K562 (cell line): ENCODE measurements around the gene NFKBIB. TPM values are rescaled to one million over a fixed set of nuclear protein-coding genes. Genes with fewer than 3 reads are reported as not detected.
A peak's percentile ranks its signal among the peaks of the same experiment; 100 is the strongest.

Experiments used
- DNMT1 ChIP-seq: fragments of 450-650 bp; IDR thresholded peaks from 2 replicates; pipeline ENCODE4 v1.6.1; 2016; ENCODE audit warnings: antibody characterized with exemption, mild to moderate bottlenecking
- GATAD2A ChIP-seq: fragments of 450-650 bp; IDR thresholded peaks from 2 replicates; pipeline ENCODE4 v1.6.1; 2017
- HLTF ChIP-seq: fragments of 450-650 bp; IDR thresholded peaks from 2 replicates; pipeline ENCODE4 v1.6.1; 2016
- KLF10 ChIP-seq: fragments of 250-450 bp; sonication (Bioruptor Pico); IDR thresholded peaks from 2 replicates; pipeline ENCODE4 v1.6.1; 2021; ENCODE audit warnings: matching md5 sums
- LEF1 ChIP-seq: fragments of 450-650 bp; IDR thresholded peaks from 2 replicates; pipeline ENCODE4 v1.6.1; 2016; ENCODE audit warnings: mild to moderate bottlenecking
- MED1 ChIP-seq: sonication (generic); formaldehyde crosslinking; IDR thresholded peaks from 2 replicates; pipeline ENCODE4 v1.8.1; 2023; ENCODE audit warnings: missing genetic modification reagents, borderline replicate concordance
- NR1H2 ChIP-seq: sonication (generic); formaldehyde crosslinking; IDR thresholded peaks from 2 replicates; pipeline ENCODE4 v1.4.0; 2020; ENCODE audit warnings: mild to moderate bottlenecking, missing genetic modification reagents
- RBM15 ChIP-seq: fragments of 200-400 bp; formaldehyde crosslinking; IDR thresholded peaks from 2 replicates; pipeline ENCODE4 v1.6.1; 2018; ENCODE audit warnings: mild to moderate bottlenecking, low read length, moderate library complexity; ENCODE audit not compliant: insufficient read depth
- RNF2 ChIP-seq: sonication (generic); IDR thresholded peaks from 2 replicates; pipeline ENCODE4 v1.6.1; 2016
- SAP30 ChIP-seq: fragments of 200-600 bp; sonication (generic); IDR thresholded peaks from 2 replicates; pipeline ENCODE4 v1.6.1; 2012; ENCODE audit warnings: borderline replicate concordance, low read depth, mild to moderate bottlenecking, moderate library complexity, low read length, control low read depth, inconsistent platforms; ENCODE audit not compliant: insufficient read depth, poor library complexity, severe bottlenecking
- ZBTB5 ChIP-seq: fragments of 450-650 bp; IDR thresholded peaks from 2 replicates; pipeline ENCODE4 v1.6.1; 2017; ENCODE audit warnings: antibody characterized with exemption
- ZFX ChIP-seq: sonication (generic); formaldehyde crosslinking; IDR thresholded peaks from 2 replicates; pipeline ENCODE4 v1.8.0; 2022; ENCODE audit warnings: mild to moderate bottlenecking, missing genetic modification reagents, moderate library complexity
- polyA plus RNA-seq, 8 experiments: library from polyadenylated mRNA; depleted of rRNA in 4 of 8; stranded (reverse) in 5 of 8; unstranded in 3 of 8; fragments of >200 nt; fragmentation: Nextera tagmentation in 2 of 8; fragmentation: Illumina TruSeq in 1 of 8; extraction: Ambion mirVana in 2 of 8; extraction: Trizol in 1 of 8; gene quantifications; 2 replicates each; pipeline versions ENCODE4 v1.2.1 to v1.2.3, GENCODE V29; 2011 to 2014; ENCODE audit warnings: inconsistent platforms in 1 of 8, missing spikeins in 1 of 8
- total RNA-seq, 7 experiments: library from RNA; depleted of rRNA in 6 of 7; stranded (reverse); fragments of >200 nt in 6 of 7; fragmentation: Illumina TruSeq in 2 of 7; extraction: Trizol in 2 of 7; gene quantifications; 2 replicates each; pipeline versions ENCODE4 v1.2.1 to v1.2.3, GENCODE V29; 2011 to 2021; ENCODE audit warnings: low replicate concordance in 1 of 7
- TF ChIP-seq, protein P1 (sequence below): fragments of 250-450 bp; sonication (Bioruptor Pico); IDR thresholded peaks from 2 replicates; pipeline ENCODE4 v1.4.0; 2020; ENCODE audit warnings: mild to moderate bottlenecking, moderate library complexity

The NFKBIB gene
- total and polyA plus RNA-seq, 9 of the 15 experiments (the other 6 are each of a cell fraction or from before 2014, with no cell fraction given), result 1.5 to 44.9 (median 10.4) TPM

GRCh38 chr19:38852231-38853044, 47.3 kb upstream of the NFKBIB start (continued):
- no peak for TF ChIP-seq ZBTB5
- no peak for TF ChIP-seq HLTF
- TF ChIP-seq ZFX, result no peak
- TF ChIP-seq RBM15, result no peak
- TF ChIP-seq SAP30, result peak; percentile 61
- no peak for TF ChIP-seq KLF10 (CRISPR knock-in tag)
- TF ChIP-seq DNMT1, result no peak
- no peak for TF ChIP-seq LEF1
- no peak for TF ChIP-seq MED1 (CRISPR knock-in tag)
- TF ChIP-seq RNF2, result no peak
- TF ChIP-seq GATAD2A, result no peak
- TF ChIP-seq, protein P1, sequence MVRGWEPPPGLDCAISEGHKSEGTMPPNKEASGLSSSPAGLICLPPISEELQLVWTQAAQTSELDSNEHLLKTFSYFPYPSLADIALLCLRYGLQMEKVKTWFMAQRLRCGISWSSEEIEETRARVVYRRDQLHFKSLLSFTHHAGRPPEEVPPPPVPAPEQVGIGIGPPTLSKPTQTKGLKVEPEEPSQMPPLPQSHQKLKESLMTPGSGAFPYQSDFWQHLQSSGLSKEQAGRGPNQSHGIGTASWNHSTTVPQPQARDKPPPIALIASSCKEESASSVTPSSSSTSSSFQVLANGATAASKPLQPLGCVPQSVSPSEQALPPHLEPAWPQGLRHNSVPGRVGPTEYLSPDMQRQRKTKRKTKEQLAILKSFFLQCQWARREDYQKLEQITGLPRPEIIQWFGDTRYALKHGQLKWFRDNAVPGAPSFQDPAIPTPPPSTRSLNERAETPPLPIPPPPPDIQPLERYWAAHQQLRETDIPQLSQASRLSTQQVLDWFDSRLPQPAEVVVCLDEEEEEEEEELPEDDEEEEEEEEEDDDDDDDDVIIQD, result no peak
- TF ChIP-seq NR1H2 (CRISPR knock-in tag), result no peak
